Activated CD4-positive, alpha-beta T cell treated with anti-CD3 and anti-CD28 coated beads, Interleukin-2, Interleukin-6, amounts not matched to agents 100 ng/mL and 50 ng/mL, durations not matched to agents 16 hours and 8 hours (primary cell): ENCODE measurements around the gene TNIP1.

ENCODE experiments used
- DNase-seq: peaks from one replicate; pipeline ENCODE4 v3.0.0-alpha.2; 2020

Gene TNIP1

GRCh38 chr5:151105561-151105960, 24.7 kb upstream of the TNIP1 start:
- no peak for DNase-seq

- no peak for DNase-seq
Measured at GRCh38 chr5:151104795-151105194, 24.0 kb upstream of the TNIP1 start.

GRCh38 chr5:151101746-151102145, 20.9 kb upstream of the TNIP1 start:
- DNase-seq, result no peak

GRCh38 chr5:151101151-151101550, 20.3 kb upstream of the TNIP1 start:
- DNase-seq, result no peak

GRCh38 chr5:151100681-151101080, 19.8 kb upstream of the TNIP1 start:
- DNase-seq, result no peak

GRCh38 chr5:151098768-151099121, 17.9 kb upstream of the TNIP1 start:
- DNase-seq, result no peak

GRCh38 chr5:151097820-151098767, 17.3 kb upstream of the TNIP1 start:
- peak; percentile 79 for DNase-seq

- DNase-seq, result no peak
Measured at GRCh38 chr5:151097061-151097460, 16.2 kb upstream of the TNIP1 start.

GRCh38 chr5:151096001-151096373, 15.2 kb upstream of the TNIP1 start:
- DNase-seq, result no peak

GRCh38 chr5:151095341-151096000, 14.6 kb upstream of the TNIP1 start:
- DNase-seq, result no peak

- no peak for DNase-seq
Measured at GRCh38 chr5:151094852-151095245, 14.0 kb upstream of the TNIP1 start.

GRCh38 chr5:151094030-151094851, 13.4 kb upstream of the TNIP1 start:
- peak; percentile 88 for DNase-seq

- DNase-seq, result peak; percentile 55
Measured at GRCh38 chr5:151093476-151093889, 12.6 kb upstream of the TNIP1 start.

- DNase-seq, result no peak
Measured at GRCh38 chr5:151092762-151093161, 11.9 kb upstream of the TNIP1 start.

- no peak for DNase-seq
Measured at GRCh38 chr5:151089726-151090125, 8.9 kb upstream of the TNIP1 start.

- DNase-seq, result no peak
Measured at GRCh38 chr5:151088986-151089385, 8.2 kb upstream of the TNIP1 start.

GRCh38 chr5:151087486-151087885, 6.7 kb upstream of the TNIP1 start:
- no peak for DNase-seq

GRCh38 chr5:151086905-151087360, 6.1 kb upstream of the TNIP1 start:
- DNase-seq, result peak; percentile 85

GRCh38 chr5:151086192-151086869, 5.5 kb upstream of the TNIP1 start:
- no peak for DNase-seq

- peak; percentile 63 for DNase-seq
Measured at GRCh38 chr5:151085517-151086041, 4.7 kb upstream of the TNIP1 start.

GRCh38 chr5:151084363-151084762, 3.5 kb upstream of the TNIP1 start:
- no peak for DNase-seq

GRCh38 chr5:151083081-151083676, 2.3 kb upstream of the TNIP1 start:
- DNase-seq, result peak; percentile 84
